Sigmoid colon (tissue), 4 donors: ENCODE data around the gene MFAP1.

Experiments used
- CTCF ChIP-seq, 4 experiments: fragments of 450-650 bp in 3 of 4; fragments of 200-600 bp in 1 of 4; IDR thresholded peaks; one replicate each; pipeline ENCODE4 v1.5.1; 2016 to 2019; ENCODE audit warnings: antibody characterized with exemption in 4 of 4, mild to moderate bottlenecking in 3 of 4, moderate library complexity in 2 of 4
- EP300 ChIP-seq, 4 donors: sonication (generic); formaldehyde crosslinking; IDR thresholded peaks; one replicate each; pipeline ENCODE4 v1.6.1; 2017; ENCODE audit warnings: antibody characterized with exemption in 4 of 4
- POLR2A ChIP-seq, 2 donors: fragments of 450-650 bp; IDR thresholded peaks; one replicate each; pipeline ENCODE4 v1.6.1; 2016; ENCODE audit warnings: antibody characterized with exemption in 2 of 2, mild to moderate bottlenecking in 2 of 2, moderate library complexity in 2 of 2

GRCh38 chr15:43799945-43800285 is 24.6 kb downstream of the MFAP1 start, which contains the start of gene SERINC4:
- TF ChIP-seq POLR2A (IDR thresholded peaks at IDR 0.05) (no peak), CTCF (IDR thresholded peaks at IDR 0.05) (no peak), EP300 (IDR thresholded peaks at IDR 0.05) (no peak)
